Natural killer cell (primary cell): ENCODE results near the gene DSC1. TPM values are rescaled to one million over a fixed set of nuclear protein-coding genes. Genes with fewer than 3 reads are reported as not detected.

Experiments used
- ATAC-seq, 3 donors: fragments of 150-1000 bp in 2 of 3; fragments of 200-7000 bp in 1 of 3; cut with Tn5 transposase; 1 replicate in 1 of 3; 2 replicates in 2 of 3; pipeline ENCODE4 v1.10.0; 2021; ENCODE audit warnings: mild to moderate bottlenecking in 2 of 3, moderate library complexity in 2 of 3
- DNase-seq, 2 donors: peaks; one replicate each; pipeline versions ENCODE4 v3.0.0 to v3.0.0-alpha.2; 2013 to 2021; ENCODE audit warnings: mixed read lengths in 1 of 2
- H3K27ac ChIP-seq: one replicate; pipeline ENCODE4 v1.5.1; 2013; ENCODE audit warnings: mild to moderate bottlenecking, low read length
- H3K27me3 ChIP-seq: one replicate; pipeline ENCODE4 v1.6.1; 2013; ENCODE audit warnings: low read length; ENCODE audit not compliant: control insufficient read depth, insufficient read depth
- H3K36me3 ChIP-seq: one replicate; pipeline ENCODE4 v1.6.1; 2013; ENCODE audit warnings: low read length; ENCODE audit not compliant: control insufficient read depth, insufficient read depth
- H3K4me1 ChIP-seq: one replicate; pipeline ENCODE4 v1.6.1; 2013; ENCODE audit warnings: low read length; ENCODE audit not compliant: control insufficient read depth, insufficient read depth
- H3K4me3 ChIP-seq: one replicate; pipeline ENCODE4 v1.5.1; 2013; ENCODE audit warnings: low read length
- H3K9me3 ChIP-seq: one replicate; pipeline ENCODE4 v1.6.1; 2013; ENCODE audit warnings: low read length; ENCODE audit not compliant: control insufficient read depth, insufficient read depth
- H3K27ac Mint-ChIP-seq, 2 donors: one replicate each; pipeline ENCODE4 v1.8.0; 2022; ENCODE audit warnings: mild to moderate bottlenecking in 2 of 2, mixed read lengths in 2 of 2, moderate library complexity in 1 of 2
- H3K27me3 Mint-ChIP-seq, 2 donors: one replicate each; pipeline ENCODE4 v1.8.0; 2022; ENCODE audit warnings: low read depth in 2 of 2, mixed read lengths in 2 of 2
- H3K36me3 Mint-ChIP-seq: one replicate; pipeline ENCODE4 v1.8.0; 2022; ENCODE audit warnings: mixed read lengths
- H3K4me1 Mint-ChIP-seq, 2 donors: one replicate each; pipeline ENCODE4 v1.8.0; 2022; ENCODE audit warnings: mixed read lengths in 2 of 2
- H3K4me3 Mint-ChIP-seq: one replicate; pipeline ENCODE4 v1.8.0; 2022; ENCODE audit warnings: mild to moderate bottlenecking, moderate library complexity, mixed read lengths
- H3K9me3 Mint-ChIP-seq, 2 donors: one replicate each; pipeline ENCODE4 v1.8.0; 2022; ENCODE audit warnings: mixed read lengths in 2 of 2
- CTCF ChIP-seq: fragments of 200-600 bp; IDR thresholded peaks from one replicate; pipeline ENCODE4 v1.8.0; 2022; ENCODE audit warnings: antibody characterized with exemption
- WGBS: methylation state at CpG from one replicate; pipeline ENCODE4 v1.1.7; 2013; ENCODE audit warnings: missing lambda C conversion rate; ENCODE audit not compliant: insufficient coverage; 5-methylcytosine and 5-hydroxymethylcytosine counted together
- intact Hi-C: fragments of 100-400 bp; cut with micrococcal nuclease; formaldehyde crosslinking; loops from one replicate; pipeline ENCODE4 v1.14.2; 2022
- total RNA-seq, 4 donors: library from RNA; stranded (reverse); fragments of 120-200 nt in 1 of 4; gene quantifications; one replicate each; pipeline versions ENCODE4 v1.2.3 to v1.2.4, GENCODE V29; 2013 to 2022

Gene DSC1
- total RNA-seq, 3 donors from 2014 or later (not counting 1 experiment from before 2014, with no cell fraction given), result 0.05 to 0.50 TPM; not detected in 1

GRCh38 chr18:31204833-31205232, 42.2 kb upstream of the DSC1 start:
- H3K9me3 ChIP-seq, result no peaks in the 10 kb centered on the region

DNA sequence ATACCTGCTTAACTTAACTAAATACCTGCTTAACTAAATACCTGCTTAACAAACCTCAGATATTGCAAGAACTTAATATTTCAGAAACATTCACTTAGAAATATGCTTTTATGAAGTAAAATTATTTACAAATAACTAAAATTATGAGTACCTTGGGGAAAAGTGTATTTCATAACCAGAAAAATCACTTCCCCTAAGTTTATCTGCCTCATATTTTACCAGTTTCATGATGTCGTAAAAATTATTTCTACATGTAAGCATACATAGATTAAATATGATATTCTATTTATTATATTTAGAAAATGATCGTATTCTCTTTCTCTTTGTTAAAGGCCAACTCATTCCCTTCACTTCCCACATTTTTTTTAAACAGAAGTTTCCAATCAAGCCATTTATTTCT, 41.5 kb upstream of the DSC1 start:
- no peaks in the 10 kb centered on the region for H3K9me3 ChIP-seq
- no peaks in the 10 kb centered on the region for H3K27me3 ChIP-seq
- no peaks in the 10 kb centered on the region for H3K4me1 ChIP-seq
- no peak overlapping the region for H3K4me3 Mint-ChIP-seq
- ATAC-seq (no peak), DNase-seq (no peak)
- no peak overlapping the region for H3K4me3 ChIP-seq
- H3K27me3 Mint-ChIP-seq, result no peaks in the 10 kb centered on the region
- no peaks in the 10 kb centered on the region for H3K36me3 ChIP-seq
- no peaks in the 10 kb centered on the region for H3K4me1 Mint-ChIP-seq
- intact Hi-C loops, result no loop called here
- H3K27ac Mint-ChIP-seq, result no peak overlapping the region
- WGBS, result no CpG with 5 or more reads among the region's 2 CpGs
- no peak overlapping the region for H3K27ac ChIP-seq
- H3K36me3 Mint-ChIP-seq, result no peaks in the 10 kb centered on the region
- no peak for TF ChIP-seq CTCF
- peaks cover 3 to 6% of the 10 kb centered on the region in 2 donors for H3K9me3 Mint-ChIP-seq

More at GRCh38 chr18:31204833-31205232, 42.2 kb upstream of the DSC1 start:
- intact Hi-C loops, result no loop called here
- no peaks in the 10 kb centered on the region for H3K36me3 Mint-ChIP-seq
- no peaks in the 10 kb centered on the region for H3K36me3 ChIP-seq
- no peak overlapping the region for H3K4me3 ChIP-seq
- no peaks in the 10 kb centered on the region for H3K27me3 Mint-ChIP-seq
- WGBS, result 92% methylated on average over 4 of the region's 4 CpGs
- H3K27ac ChIP-seq, result no peak overlapping the region
- ATAC-seq (no peak), DNase-seq (no peak)
- peaks cover 3 to 6% of the 10 kb centered on the region in 2 donors for H3K9me3 Mint-ChIP-seq
- no peak overlapping the region for H3K4me3 Mint-ChIP-seq
- H3K4me1 ChIP-seq, result no peaks in the 10 kb centered on the region
- no peak for TF ChIP-seq CTCF
- no peaks in the 10 kb centered on the region for H3K27me3 ChIP-seq
- H3K27ac Mint-ChIP-seq, result no peak overlapping the region
- no peaks in the 10 kb centered on the region for H3K4me1 Mint-ChIP-seq

- Mint-ChIP-seq H3K4me1 (no peaks in the 10 kb centered on the region), H3K27me3 (no peaks in the 10 kb centered on the region), H3K27ac (no peak overlapping the region), H3K36me3 (no peaks in the 10 kb centered on the region), H3K9me3 (peaks cover 3 to 6% of the 10 kb centered on the region in 2 donors), H3K4me3 (no peak overlapping the region)
- ATAC-seq (no peak), DNase-seq (no peak)
- Histone ChIP-seq H3K4me1 (no peaks in the 10 kb centered on the region), H3K4me3 (no peak overlapping the region), H3K36me3 (no peaks in the 10 kb centered on the region), H3K27ac (no peak overlapping the region), H3K9me3 (no peaks in the 10 kb centered on the region), H3K27me3 (no peaks in the 10 kb centered on the region)
- 70% methylated on average over 5 of the region's 5 CpGs for WGBS
- intact Hi-C loops, result no loop called here
- TF ChIP-seq CTCF, result no peak
These were observed 41.1 kb upstream of the DSC1 start for GRCh38 chr18:31203794-31204148.

DNA sequence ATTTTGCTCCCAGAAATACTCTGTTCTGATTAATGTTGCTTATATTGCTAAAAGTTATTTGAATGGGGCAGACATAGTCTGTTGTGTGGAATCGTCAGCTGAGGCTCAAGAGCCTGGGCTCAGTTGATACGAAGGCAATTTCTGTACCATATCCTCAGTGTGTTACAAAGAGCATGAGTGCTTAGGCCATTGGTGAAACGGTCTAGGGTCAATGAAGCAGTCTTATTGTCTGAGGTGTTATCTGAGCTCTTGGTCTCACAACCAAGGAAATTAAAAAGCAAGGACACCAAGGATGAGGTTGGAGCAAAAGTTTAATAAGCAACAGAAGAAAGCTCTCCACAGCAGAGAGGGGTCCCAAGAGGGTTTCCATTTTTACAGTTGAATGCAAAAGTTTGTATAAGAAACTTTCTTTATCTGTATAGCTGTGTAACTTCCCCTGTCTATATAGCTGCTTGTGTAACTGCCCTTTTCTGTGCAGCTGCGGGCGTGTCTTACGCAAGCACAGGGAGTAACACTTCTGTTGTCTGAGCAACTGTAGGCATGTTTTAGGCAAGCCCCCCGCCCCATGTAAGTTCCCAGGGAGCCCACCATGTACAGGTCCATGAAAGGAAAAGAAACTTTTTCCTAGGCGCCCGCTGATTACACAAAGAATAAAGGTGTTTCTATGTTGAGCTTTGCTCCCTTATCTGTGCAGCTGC, 40.6 kb upstream of the DSC1 start:
- WGBS, result 40% methylated on average over 9 of the region's 9 CpGs
- no peak for TF ChIP-seq CTCF
- intact Hi-C loops, result no loop called here
- H3K4me3 ChIP-seq, result no peak overlapping the region
- H3K36me3 ChIP-seq, result no peaks in the 10 kb centered on the region
- no peaks in the 10 kb centered on the region for H3K27me3 ChIP-seq
- H3K4me1 ChIP-seq, result no peaks in the 10 kb centered on the region
- DNase-seq, result no peak
- ATAC-seq, result peak in 1 of 3 donors; percentile 48
- Mint-ChIP-seq H3K36me3 (no peaks in the 10 kb centered on the region), H3K9me3 (peaks cover 3 to 8% of the 10 kb centered on the region in 2 donors), H3K27me3 (no peaks in the 10 kb centered on the region), H3K4me3 (no peak overlapping the region), H3K27ac (no peak overlapping the region), H3K4me1 (no peaks in the 10 kb centered on the region)
- H3K9me3 ChIP-seq, result no peaks in the 10 kb centered on the region
- no peak overlapping the region for H3K27ac ChIP-seq
